NCI-H2107 treated with DMSO at 0.1 percent for 48 hours (cell line): ENCODE data around the gene TKFC.

ENCODE experiments used
- DNase-seq: peaks from one replicate; lab custom pipeline; 2025; ENCODE audit not compliant: unreplicated experiment; lab: John Stamatoyannopoulos, UW

Gene TKFC

GRCh38 chr11:61332797-61333549 is at the start of gene TKFC, which contains the start of gene DDB1:
TSS of gene TKFC (plus strand) at chr11:61333228. CDS start at chr11:61334729, 1,501 bp downstream.
TSS of gene DDB1 (minus strand) at chr11:61333105. CDS start at chr11:61332968, 137 bp downstream.
- DNase-seq, result peak; percentile 65

DNA sequence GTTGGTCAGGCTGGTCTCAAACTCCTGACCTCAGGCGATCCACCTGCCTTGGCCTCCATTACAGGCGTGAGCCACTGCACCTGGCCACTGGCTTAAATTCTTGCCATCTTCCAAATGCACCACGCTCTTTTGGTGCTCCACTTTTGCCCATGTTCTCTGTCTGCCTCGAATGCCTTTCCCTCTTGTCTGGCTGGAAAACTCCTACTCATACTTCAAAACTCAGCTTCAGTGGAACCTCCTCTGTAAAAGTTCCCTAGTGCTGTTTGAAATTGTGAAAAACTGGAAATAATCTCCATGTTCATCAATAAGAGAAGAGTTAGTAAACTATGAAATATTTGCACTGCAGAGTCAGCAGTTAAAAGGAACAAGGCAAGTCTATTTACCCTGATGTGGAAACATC is 49.4 kb upstream of the TKFC start:
- no peak for DNase-seq

GRCh38 chr11:61287338-61287977 is 45.6 kb upstream of the TKFC start:
- no peak for DNase-seq

DNA sequence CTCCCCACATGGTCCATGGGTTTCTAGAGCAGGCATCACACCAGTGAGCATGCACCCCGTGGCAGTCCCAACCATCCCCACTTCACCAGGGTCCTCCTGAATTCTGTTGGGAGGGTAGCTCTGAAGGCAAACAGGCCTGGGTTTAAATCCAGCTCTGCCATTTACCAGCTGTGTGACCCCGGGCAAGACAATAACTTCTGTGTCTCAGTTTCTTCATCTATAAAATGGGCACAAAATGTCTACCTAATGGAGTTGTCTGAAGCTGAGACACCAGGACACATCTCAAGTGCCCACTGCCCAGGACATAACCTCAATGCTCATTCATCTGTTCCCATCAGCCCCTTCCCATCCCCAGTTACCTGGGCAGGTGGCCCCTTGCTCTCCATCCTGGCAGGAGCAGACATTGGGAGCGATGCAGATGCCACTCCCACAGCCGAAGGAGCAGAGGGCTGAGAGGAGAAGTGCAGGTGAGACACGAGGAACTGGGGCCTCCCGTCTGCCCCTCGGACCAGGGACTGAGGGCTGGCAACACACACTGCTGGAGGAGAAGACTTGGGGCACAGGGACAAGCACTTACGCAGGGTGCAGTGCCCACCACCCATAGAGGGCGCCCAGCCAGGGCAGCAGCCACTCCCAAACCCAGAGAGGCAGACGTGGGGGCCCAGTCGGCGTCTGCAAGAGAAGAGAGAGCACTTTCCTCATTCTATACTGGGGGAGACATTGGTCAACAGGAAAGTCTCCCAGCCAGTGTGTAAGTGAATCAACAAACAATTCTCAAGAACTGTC is 41.9 kb upstream of the TKFC start:
- no peak for DNase-seq

DNA sequence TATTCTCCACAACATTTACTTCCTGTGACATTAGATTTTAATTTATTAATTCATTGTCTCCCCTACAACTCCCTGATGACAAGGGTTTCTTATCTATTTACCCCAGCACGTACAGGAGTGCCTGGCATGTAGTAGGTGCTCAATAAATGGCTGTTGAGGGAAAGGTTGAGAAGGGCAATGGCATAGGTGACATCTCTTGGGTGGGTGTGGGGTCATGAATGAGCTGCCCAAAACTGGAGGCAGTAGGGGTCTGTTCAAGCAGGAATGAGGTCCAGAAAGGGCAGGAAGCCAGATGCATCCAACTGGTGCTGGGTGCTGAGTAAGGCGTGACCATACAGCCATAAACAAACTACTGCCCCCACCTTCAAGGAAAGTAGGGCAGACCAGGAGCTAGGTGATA is 40.7 kb upstream of the TKFC start:
- DNase-seq, result no peak

DNA sequence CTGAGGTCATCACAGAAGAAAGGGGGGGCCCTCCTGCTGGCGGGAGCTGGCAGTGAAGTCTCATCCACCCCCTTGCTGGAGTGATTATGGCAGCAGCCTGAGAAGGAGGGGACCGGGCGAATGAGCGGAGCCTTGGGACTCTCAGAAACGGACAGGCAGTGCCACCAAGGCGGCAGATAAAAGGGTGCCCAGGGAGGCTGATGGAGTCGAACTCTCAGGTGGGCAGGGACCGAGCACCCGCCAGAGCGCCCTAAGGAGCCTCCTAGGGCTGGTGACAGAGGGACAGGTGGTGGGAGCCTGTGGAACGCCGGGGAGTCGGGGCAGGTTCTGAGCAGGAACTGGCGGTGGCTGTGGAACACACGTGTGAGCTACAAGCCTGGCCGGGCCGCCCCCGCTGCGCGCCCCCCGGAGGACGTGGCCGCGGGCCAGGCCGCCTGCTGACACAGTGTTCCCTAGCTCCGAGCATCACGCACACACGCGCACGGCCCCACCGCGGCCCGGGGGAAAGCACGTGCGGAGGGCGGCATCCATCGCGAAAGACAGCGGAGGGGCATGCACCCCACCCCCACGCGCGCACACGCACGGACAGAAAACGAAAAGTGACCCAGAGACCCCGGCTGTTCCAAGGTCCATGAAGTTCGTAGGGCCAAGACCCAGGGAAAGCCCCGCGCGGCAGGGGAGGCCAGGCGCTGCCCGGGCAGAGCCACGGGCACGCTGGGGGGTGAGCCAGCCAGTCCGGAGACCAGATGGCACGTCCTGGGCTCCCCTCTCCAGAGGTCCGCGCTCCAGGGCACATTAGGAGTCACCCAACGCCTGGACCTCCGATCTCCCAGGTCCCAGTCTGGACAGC is 38.9 kb upstream of the TKFC start:
- peak; percentile 26 for DNase-seq

DNA sequence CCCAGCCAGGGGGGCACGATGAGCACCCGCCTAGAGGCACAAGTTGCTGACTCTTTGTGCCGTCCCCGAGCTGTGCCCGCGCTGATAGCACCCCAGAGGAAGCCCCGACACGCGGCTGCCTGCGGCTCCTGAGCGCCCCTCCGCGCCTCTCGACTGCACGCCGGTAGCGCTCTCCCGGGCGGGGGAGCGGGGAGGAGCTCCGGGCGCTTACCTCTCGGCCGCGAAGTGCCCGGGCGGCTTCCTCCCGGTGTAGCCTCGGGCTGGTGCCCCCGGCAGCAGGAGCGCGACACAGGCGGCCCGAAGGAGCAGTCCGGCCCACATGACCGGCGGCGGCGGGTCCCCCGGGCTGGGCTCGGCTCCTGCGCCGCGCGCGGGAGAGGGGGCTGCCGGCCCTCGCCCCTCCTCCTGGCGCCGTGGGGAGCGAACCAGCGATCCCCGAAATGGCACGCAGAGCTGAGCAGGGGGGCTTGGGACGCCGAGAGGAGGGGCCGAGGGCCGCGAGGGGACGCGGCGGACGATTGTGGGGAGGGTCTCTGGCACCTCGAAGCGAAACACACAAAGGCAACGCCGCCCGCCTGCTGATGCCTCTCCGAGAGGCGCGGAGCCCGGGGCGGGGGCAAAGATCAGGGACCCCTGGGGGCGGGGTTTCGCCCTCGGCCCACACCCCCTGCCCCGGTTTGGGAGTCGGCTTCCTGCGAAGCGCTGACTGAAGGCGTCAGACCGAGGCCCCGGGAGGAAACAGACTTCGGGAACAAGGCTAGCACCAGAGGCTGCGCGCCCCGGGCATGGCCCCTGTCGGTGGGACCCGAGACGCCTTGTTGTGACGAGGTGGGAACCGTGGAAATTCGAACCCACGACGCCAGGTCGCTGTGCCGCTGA is 38.1 kb upstream of the TKFC start, which contains the start of gene VWCE:
Gene VWCE, minus strand, starts transcription at position 600 of the 879 bp plus-strand sequence. Its CDS starts 279 bp downstream, at position 321.
- DNase-seq, result no peak

GRCh38 chr11:61295596-61295926 is 37.5 kb upstream of the TKFC start:
- DNase-seq, result no peak

DNA sequence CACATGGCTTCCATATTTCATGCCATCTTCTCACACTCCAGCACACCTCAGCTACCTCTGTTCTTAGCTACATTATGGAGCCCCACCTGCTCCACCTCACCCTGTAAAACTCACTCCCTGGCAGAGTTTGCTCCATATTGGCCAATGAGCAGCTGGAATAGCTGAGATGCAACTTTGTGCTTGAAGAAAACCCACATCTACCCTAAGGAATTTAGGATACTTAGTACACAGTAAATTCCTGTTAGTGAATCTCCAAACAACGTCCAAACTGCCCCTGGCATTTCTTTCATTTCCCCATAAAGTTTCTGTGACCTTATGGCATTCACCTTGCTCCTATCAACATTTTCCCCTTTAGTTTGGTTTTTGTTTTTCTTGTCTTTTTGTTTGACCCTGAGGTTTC is 35.7 kb upstream of the TKFC start:
- DNase-seq, result no peak

DNA sequence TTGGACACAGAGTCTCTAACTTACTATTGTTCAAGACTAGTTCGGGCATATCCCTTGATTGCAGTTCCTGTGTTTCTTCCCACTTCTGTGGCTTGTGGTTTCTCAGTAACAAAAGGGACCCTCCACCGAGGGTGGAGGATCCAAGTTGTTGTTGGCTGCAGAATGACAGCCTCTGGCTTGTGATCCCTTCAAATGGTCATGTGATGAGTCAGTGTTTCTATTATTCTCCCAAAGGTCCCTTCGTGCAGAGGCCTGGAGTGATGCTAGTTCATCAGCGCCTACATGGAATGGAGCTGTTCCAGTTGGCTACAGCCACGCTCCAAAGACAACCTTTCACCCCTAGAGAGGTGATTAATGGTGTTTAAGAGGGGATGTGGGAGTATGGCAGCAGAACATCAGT is 35.3 kb upstream of the TKFC start:
- DNase-seq, result peak; percentile 24

DNA sequence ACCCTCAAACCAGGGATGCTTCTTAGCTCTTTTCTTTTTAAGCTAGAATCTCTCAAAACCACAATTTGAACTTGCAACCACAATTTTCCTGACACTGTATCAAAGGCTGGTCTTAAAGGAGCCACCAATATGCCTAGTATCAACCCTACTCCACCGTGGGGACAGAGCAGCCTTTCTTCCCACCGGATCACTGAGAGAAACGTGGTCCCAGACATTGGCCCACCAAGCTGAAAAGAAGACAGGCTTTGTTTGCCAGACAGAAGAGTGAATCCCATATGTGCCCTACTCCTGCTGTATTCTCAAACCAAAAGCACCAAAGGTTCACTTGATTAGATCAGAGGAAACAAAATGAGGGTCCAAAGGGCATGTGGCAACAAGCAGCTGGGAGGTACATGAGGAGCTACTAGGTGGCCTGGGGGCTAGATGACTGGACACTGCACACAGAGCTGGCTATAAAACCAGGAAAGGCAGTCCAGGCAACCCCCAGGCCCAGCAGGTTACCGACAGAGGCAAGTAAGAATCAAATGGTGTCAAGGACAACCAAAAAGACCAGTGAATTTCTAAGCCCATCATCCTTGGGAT is 34.3 kb upstream of the TKFC start:
- no peak for DNase-seq

- no peak for DNase-seq
Measured at GRCh38 chr11:61302550-61302949, 30.5 kb upstream of the TKFC start.

DNA sequence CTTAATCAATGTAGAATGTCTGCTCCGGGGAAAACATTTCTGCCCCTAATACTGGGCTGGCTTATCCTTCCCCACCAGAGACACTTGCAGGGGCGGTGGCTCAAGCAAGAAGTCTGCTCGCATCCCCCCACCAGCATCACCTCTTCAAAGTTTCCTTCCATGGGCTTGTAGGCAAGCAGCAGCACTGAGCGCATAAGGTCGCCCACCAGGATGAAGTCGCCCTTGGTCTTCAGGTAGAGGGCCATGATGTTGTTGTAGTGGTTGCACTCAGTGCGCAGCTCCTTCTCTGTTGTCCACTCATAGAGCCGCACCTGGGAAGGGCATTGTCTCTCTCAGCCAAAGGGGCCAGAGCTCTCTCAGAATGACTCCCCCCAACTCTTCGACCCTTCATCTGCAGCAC is 29.3 kb upstream of the TKFC start:
- no peak for DNase-seq

DNA sequence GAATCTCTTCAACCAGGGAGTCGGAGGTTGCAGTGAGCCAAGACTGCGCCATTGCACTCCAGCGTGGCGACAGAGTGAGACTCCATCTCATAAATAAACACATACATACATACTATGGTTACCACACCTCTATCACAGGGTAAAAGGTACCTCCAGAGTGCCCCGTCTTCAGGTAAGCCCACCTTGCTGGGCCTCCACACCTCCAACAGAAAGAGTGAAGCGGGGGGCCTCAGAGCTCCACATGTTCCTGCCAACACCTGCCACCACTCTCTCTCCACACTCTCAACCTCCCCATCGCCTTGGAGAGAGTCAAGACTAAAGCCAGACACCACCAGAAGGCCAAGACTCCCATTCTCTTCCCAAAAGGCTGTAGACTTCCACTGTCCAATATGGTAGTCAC is 27.6 kb upstream of the TKFC start:
- DNase-seq, result no peak

- DNase-seq, result no peak
Measured at GRCh38 chr11:61306221-61306620, 26.8 kb upstream of the TKFC start.

GRCh38 chr11:61307354-61307753 is 25.7 kb upstream of the TKFC start:
- no peak for DNase-seq

- DNase-seq, result no peak
Measured at GRCh38 chr11:61309141-61309540, 23.9 kb upstream of the TKFC start.

DNA sequence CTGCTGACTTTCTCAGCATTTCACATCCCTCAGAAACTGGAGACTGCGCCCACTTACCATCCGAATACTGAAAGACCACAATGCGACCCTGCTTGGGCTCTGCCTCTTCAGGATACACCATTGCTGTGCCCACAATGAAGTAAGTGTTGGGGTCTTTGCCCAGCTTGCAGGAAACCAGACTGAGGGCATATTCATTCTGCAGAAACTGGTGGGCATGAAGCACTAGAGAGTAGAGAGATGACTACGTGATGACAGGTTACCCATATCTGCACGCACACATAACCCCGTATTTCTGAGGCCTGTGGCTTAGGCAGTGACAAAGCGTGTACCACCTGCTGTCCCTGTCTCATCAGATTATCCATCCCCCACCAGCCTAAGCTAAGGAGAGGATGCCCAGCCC is 23.3 kb upstream of the TKFC start:
- no peak for DNase-seq

GRCh38 chr11:61310749-61311148 is 22.3 kb upstream of the TKFC start:
- no peak for DNase-seq

DNA sequence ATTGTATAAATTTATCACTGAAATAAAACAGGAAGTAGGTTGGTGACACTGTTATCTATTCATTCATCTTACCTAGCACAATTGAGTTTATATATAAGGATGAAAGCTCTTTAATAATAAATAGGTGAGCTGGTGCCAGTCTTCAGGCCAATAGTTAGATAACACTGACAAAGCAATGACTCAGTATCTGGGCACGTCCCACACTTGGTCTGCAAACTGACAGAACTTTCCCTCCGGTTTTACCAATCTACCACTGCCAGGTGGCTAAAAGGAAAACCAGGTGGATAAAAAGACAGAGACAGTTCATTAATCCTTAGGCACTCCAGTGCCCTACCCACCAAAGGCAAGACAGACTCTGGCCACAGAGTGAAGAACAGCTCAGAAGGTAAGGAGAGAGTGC is 17.8 kb upstream of the TKFC start:
- no peak for DNase-seq
